OCI-LY1 (cell line): ENCODE measurements around the gene UBR2.

ENCODE experiments used
- CTCF ChIP-seq: fragments of 200-600 bp; sonication (generic), shearing (Covaris generic); IDR thresholded peaks from 2 replicates; pipeline ENCODE4 v1.5.1; 2017; ENCODE audit warnings: mild to moderate bottlenecking, antibody characterized with exemption, low read length, moderate library complexity, mixed read lengths
- EZH2 ChIP-seq: fragments of 200-600 bp; sonication (generic), shearing (Covaris generic); IDR thresholded peaks from 2 replicates; pipeline ENCODE4 v1.8.0; 2017; ENCODE audit warnings: borderline replicate concordance, mixed run types, mild to moderate bottlenecking, antibody characterized with exemption, low read length, moderate library complexity, mixed read lengths

- TF ChIP-seq CTCF = no peak
- TF ChIP-seq EZH2 = no peak
Observed at GRCh38 chr6:42555477-42556457, 8.1 kb upstream of the UBR2 start.
